Tibial artery (tissue), 4 donors: ENCODE measurements around the gene ACVRL1.

Source experiments
- DNase-seq, 2 donors: peaks; one replicate each; pipeline ENCODE4 v3.0.0-alpha.2; 2019
- H3K27ac ChIP-seq, 2 donors: fragments of 200-600 bp; sonication (generic) in 1 of 2; 1 replicate in 1 of 2; 2 replicates in 1 of 2; pipeline ENCODE4 v1.5.1; 2018 to 2019; ENCODE audit warnings: mild to moderate bottlenecking in 1 of 2
- H3K27me3 ChIP-seq, 2 donors: fragments of 200-600 bp; sonication (generic) in 1 of 2; one replicate each; pipeline versions ENCODE4 v1.5.1 to v1.6.0; 2016 to 2019
- H3K36me3 ChIP-seq, 3 donors: fragments of 200-600 bp; sonication (generic) in 2 of 3; one replicate each; pipeline ENCODE4 v1.5.1; 2016 to 2019; ENCODE audit warnings: mild to moderate bottlenecking in 2 of 3
- H3K4me1 ChIP-seq, 4 donors: fragments of 200-600 bp; sonication (generic) in 2 of 4; 1 replicate in 3 of 4; 2 replicates in 1 of 4; pipeline ENCODE4 v1.5.1; 2016 to 2019
- H3K4me3 ChIP-seq, 2 donors: fragments of 200-600 bp; sonication (generic) in 1 of 2; 1 replicate in 1 of 2; 2 replicates in 1 of 2; pipeline ENCODE4 v1.5.1; 2018 to 2019; ENCODE audit warnings: mild to moderate bottlenecking in 2 of 2
- H3K9me3 ChIP-seq, 3 donors: fragments of 200-600 bp; sonication (generic) in 1 of 3; one replicate each; pipeline ENCODE4 v1.5.1; 2016 to 2019
- CTCF ChIP-seq, 2 experiments: fragments of 200-600 bp in 1 of 2; fragments of 450-650 bp in 1 of 2; IDR thresholded peaks; one replicate each; pipeline ENCODE4 v1.5.1; 2017 to 2019; ENCODE audit warnings: antibody characterized with exemption in 2 of 2, mild to moderate bottlenecking in 1 of 2, moderate library complexity in 1 of 2
- intact Hi-C: fragments of 100-400 bp; cut with DNase I; formaldehyde crosslinking; loops from one replicate; pipeline ENCODE4 v1.15.0; 2023; ENCODE audit warnings: low total_unique reads

ACVRL1 gene

GRCh38 chr12:51953864-51954263, 46.6 kb downstream of the ACVRL1 start:
- Histone ChIP-seq H3K36me3 (no peaks in the 10 kb centered on the region), H3K4me3 (peak overlapping the region; percentile 16 to 99), H3K27me3 (no peaks in the 10 kb centered on the region), H3K9me3 (no peaks in the 10 kb centered on the region), H3K27ac (peak overlapping the region; percentile 95 to 98), H3K4me1 (peaks cover 0 to 56% (median 33%) of the 10 kb centered on the region in 4 donors)
- no peak for TF ChIP-seq CTCF (IDR thresholded peaks at IDR 0.05)
- no peak for DNase-seq
- intact Hi-C loops: no loop called here

GRCh38 chr12:51954561-51955361, 47.5 kb downstream of the ACVRL1 start:
- peak overlapping the region; percentile 16 to 99 for H3K4me3 ChIP-seq
- H3K27ac ChIP-seq: peak overlapping the region; percentile 95 to 98
- H3K27me3 ChIP-seq: no peaks in the 10 kb centered on the region
- H3K36me3 ChIP-seq: no peaks in the 10 kb centered on the region
- no peaks in the 10 kb centered on the region for H3K9me3 ChIP-seq
- peaks cover 0 to 64% (median 38%) of the 10 kb centered on the region in 4 donors for H3K4me1 ChIP-seq
- intact Hi-C loops: no loop called here
- DNase-seq: no peak
- no peak for TF ChIP-seq CTCF (IDR thresholded peaks at IDR 0.05)

GRCh38 chr12:51955702-51956101, 48.4 kb downstream of the ACVRL1 start:
- peaks cover 0 to 69% (median 38%) of the 10 kb centered on the region in 4 donors for H3K4me1 ChIP-seq
- DNase-seq: no peak
- no peak overlapping the region for H3K4me3 ChIP-seq
- TF ChIP-seq CTCF (IDR thresholded peaks at IDR 0.05): no peak
- H3K9me3 ChIP-seq: no peaks in the 10 kb centered on the region
- peak overlapping the region; percentile 95 to 98 for H3K27ac ChIP-seq
- H3K36me3 ChIP-seq: peaks cover 0 to 3% (median 2%) of the 10 kb centered on the region in 3 donors
- H3K27me3 ChIP-seq: no peaks in the 10 kb centered on the region
- intact Hi-C loops: no loop called here

- no peak for DNase-seq
- no peak overlapping the region for H3K4me3 ChIP-seq
- peaks cover 0 to 68% (median 40%) of the 10 kb centered on the region in 4 donors for H3K4me1 ChIP-seq
- intact Hi-C loops: no loop called here
- H3K36me3 ChIP-seq: peaks cover 0 to 4% (median 3%) of the 10 kb centered on the region in 3 donors
- H3K9me3 ChIP-seq: no peaks in the 10 kb centered on the region
- H3K27ac ChIP-seq: no peak overlapping the region
- no peaks in the 10 kb centered on the region for H3K27me3 ChIP-seq
- TF ChIP-seq CTCF (IDR thresholded peaks at IDR 0.05): no peak
Measured at GRCh38 chr12:51958542-51958941, 51.2 kb downstream of the ACVRL1 start.

- no peak overlapping the region for H3K27ac ChIP-seq
- no peak overlapping the region for H3K4me3 ChIP-seq
- no peak for TF ChIP-seq CTCF (IDR thresholded peaks at IDR 0.05)
- intact Hi-C loops: no loop called here
- peaks cover 0 to 61% (median 37%) of the 10 kb centered on the region in 4 donors for H3K4me1 ChIP-seq
- peaks cover 0 to 4% (median 3%) of the 10 kb centered on the region in 3 donors for H3K36me3 ChIP-seq
- H3K9me3 ChIP-seq: no peaks in the 10 kb centered on the region
- no peaks in the 10 kb centered on the region for H3K27me3 ChIP-seq
- DNase-seq: peak in 1 of 2 donors; percentile 57
Measured at GRCh38 chr12:51959211-51959610, 51.9 kb downstream of the ACVRL1 start.
